Chondrocyte (in vitro differentiated cells): Measurements from ENCODE around the gene NRIP1. TPM values are rescaled to one million over a fixed set of nuclear protein-coding genes. Genes with fewer than 3 reads are reported as not detected.

Source experiments
- DNase-seq: peaks from one replicate; pipeline ENCODE4 v3.0.0; 2021; ENCODE audit warnings: mixed read lengths, low spot score
- H3K27ac Mint-ChIP-seq: one replicate; pipeline ENCODE4 v1.8.0; 2021; ENCODE audit warnings: mild to moderate bottlenecking, moderate library complexity, mixed read lengths; ENCODE audit not compliant: unreplicated experiment
- H3K27me3 Mint-ChIP-seq: 2 replicates; pipeline ENCODE4 v1.8.0; 2021; ENCODE audit warnings: low read depth, mixed read lengths
- H3K36me3 Mint-ChIP-seq: 2 replicates; pipeline ENCODE4 v1.8.0; 2021; ENCODE audit warnings: low read depth, mixed read lengths
- H3K4me1 Mint-ChIP-seq: 2 replicates; pipeline ENCODE4 v1.8.0; 2021; ENCODE audit warnings: low read depth, mild to moderate bottlenecking, mixed read lengths
- H3K4me3 Mint-ChIP-seq: one replicate; pipeline ENCODE4 v1.8.0; 2021; ENCODE audit warnings: mild to moderate bottlenecking, moderate library complexity, mixed read lengths; ENCODE audit not compliant: unreplicated experiment
- H3K9me3 Mint-ChIP-seq: 2 replicates; pipeline ENCODE4 v1.8.0; 2021; ENCODE audit warnings: low read depth, mixed read lengths
- CTCF ChIP-seq: fragments of 200-600 bp; sonication (generic); IDR thresholded peaks from 2 replicates; pipeline ENCODE4 v1.5.0; 2021; ENCODE audit warnings: antibody characterized with exemption, mild to moderate bottlenecking, moderate library complexity
- total RNA-seq: library from RNA; stranded (reverse); gene quantifications from 3 replicates; pipeline ENCODE4 v1.2.1, GENCODE V29; 2021

The NRIP1 gene
- total RNA-seq, 1 donor from 2014 or later = 22.6 TPM

GRCh38 chr21:15098908-15099307, 34.1 kb upstream of the NRIP1 start:
- no peak overlapping the region for H3K4me3 Mint-ChIP-seq
- no peaks in the 10 kb centered on the region for H3K4me1 Mint-ChIP-seq
- TF ChIP-seq CTCF = no peak
- H3K9me3 Mint-ChIP-seq = no peaks in the 10 kb centered on the region
- H3K36me3 Mint-ChIP-seq = no peaks in the 10 kb centered on the region
- no peak for DNase-seq
- no peak overlapping the region for H3K27ac Mint-ChIP-seq
- no peaks in the 10 kb centered on the region for H3K27me3 Mint-ChIP-seq

- no peak overlapping the region for H3K4me3 Mint-ChIP-seq
- no peaks in the 10 kb centered on the region for H3K4me1 Mint-ChIP-seq
- no peaks in the 10 kb centered on the region for H3K36me3 Mint-ChIP-seq
- H3K9me3 Mint-ChIP-seq = peaks cover 4% of the 10 kb centered on the region
- TF ChIP-seq CTCF = no peak
- H3K27me3 Mint-ChIP-seq = no peaks in the 10 kb centered on the region
- no peak overlapping the region for H3K27ac Mint-ChIP-seq
- DNase-seq = no peak
Observed at GRCh38 chr21:15098181-15098580, 33.4 kb upstream of the NRIP1 start.

- TF ChIP-seq CTCF = no peak
- Mint-ChIP-seq H3K9me3 (peaks cover 4% of the 10 kb centered on the region), H3K4me1 (no peaks in the 10 kb centered on the region), H3K4me3 (no peak overlapping the region), H3K27me3 (no peaks in the 10 kb centered on the region), H3K27ac (no peak overlapping the region), H3K36me3 (no peaks in the 10 kb centered on the region)
- DNase-seq = no peak
Observed at GRCh38 chr21:15097580-15097979, 32.8 kb upstream of the NRIP1 start.

- H3K4me3 Mint-ChIP-seq = no peak overlapping the region
- no peak for DNase-seq
- TF ChIP-seq CTCF = no peak
- H3K27me3 Mint-ChIP-seq = no peaks in the 10 kb centered on the region
- peaks cover 4% of the 10 kb centered on the region for H3K9me3 Mint-ChIP-seq
- no peaks in the 10 kb centered on the region for H3K36me3 Mint-ChIP-seq
- H3K27ac Mint-ChIP-seq = no peak overlapping the region
- no peaks in the 10 kb centered on the region for H3K4me1 Mint-ChIP-seq
Observed at GRCh38 chr21:15096146-15096545, 31.3 kb upstream of the NRIP1 start.

- H3K4me3 Mint-ChIP-seq = no peak overlapping the region
- no peak for DNase-seq
- no peak for TF ChIP-seq CTCF
- no peak overlapping the region for H3K27ac Mint-ChIP-seq
- no peaks in the 10 kb centered on the region for H3K27me3 Mint-ChIP-seq
- H3K36me3 Mint-ChIP-seq = no peaks in the 10 kb centered on the region
- H3K4me1 Mint-ChIP-seq = no peaks in the 10 kb centered on the region
- peaks cover 4% of the 10 kb centered on the region for H3K9me3 Mint-ChIP-seq
Observed at GRCh38 chr21:15095326-15095725, 30.5 kb upstream of the NRIP1 start.
